Stimulated activated CD8-positive, alpha-beta memory T cell treated with anti-CD3 and anti-CD28 coated beads, Interleukin-4, amount 100 ng/mL, for 24 hours (primary cell): Measurements from ENCODE around the gene TGDS.

Experiments
- DNase-seq: peaks from one replicate; pipeline ENCODE4 v3.0.0-alpha.2; 2020; ENCODE audit warnings: low read depth

Gene TGDS

GRCh38 chr13:94599877-94600276 lies 3.9 kb upstream of the TGDS start:
- no peak for DNase-seq

GRCh38 chr13:94598281-94598680 lies 2.3 kb upstream of the TGDS start:
- DNase-seq, result no peak

DNA sequence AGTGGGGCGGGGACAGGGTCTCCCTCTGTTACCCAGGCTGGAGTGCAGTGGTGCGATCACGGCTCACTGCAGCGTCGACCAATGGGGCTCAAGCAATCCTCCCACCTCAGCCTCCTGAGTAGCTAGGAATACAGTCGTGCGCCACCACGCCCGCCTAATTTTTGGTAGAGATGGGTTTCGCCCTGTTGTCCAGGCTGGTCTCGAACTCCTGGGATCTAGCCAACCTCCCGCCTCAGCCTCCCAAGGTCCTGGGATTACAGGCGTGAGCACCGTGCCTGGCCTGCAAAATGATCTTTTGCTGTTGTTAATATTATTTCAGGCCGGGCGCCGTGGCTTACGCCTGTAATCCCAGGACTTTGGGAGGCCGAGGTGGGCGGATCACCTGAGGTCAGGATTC lies 621 bp upstream of the TGDS start:
- no peak for DNase-seq

DNA sequence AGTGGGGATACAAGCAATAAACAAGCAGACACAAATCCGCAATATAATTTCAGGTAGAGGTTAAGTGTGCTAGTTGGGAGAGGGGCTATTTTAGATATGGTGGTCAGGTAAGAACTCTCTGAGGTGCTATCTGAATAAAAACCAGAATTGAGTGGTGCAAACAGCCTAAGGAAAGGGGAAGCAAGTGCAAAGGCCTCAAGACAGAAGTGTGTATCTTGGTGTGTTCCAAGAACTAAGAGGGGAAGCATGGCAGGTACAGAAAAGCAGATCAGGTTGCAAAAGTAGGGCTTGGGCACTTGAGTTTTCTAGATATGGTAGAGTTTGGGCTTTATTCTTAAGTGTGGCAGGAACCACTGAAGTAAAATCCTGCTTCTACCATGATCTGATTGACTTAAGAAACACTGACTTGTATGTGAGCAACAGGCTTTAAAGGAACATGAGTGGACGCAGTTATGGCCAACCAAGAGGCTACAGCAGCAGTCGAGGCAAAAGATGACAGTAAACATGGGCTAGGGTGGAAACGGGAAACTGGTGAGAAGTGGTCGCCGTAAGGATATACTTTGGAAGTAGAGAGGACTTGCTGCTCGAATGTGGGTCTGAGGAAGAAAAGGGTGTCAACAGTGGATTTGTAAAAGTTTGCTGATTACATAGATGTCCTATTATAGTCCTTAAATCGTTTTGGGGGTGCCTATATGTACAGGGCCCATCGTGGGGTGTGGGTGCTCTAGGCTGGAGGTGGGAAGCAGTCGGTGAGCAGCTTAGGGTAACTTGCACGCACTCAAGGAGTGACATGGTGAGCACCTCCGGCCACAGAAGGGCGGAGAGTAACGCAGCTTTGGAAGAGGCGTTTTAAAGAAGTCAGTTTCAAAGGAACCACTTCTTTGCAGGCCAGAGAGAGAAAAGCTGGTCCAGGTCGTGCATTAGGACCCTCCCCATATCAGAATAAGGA lies 677 bp downstream of the TGDS start:
- peak; percentile 16 for DNase-seq

GRCh38 chr13:94590744-94591143 lies 5.2 kb downstream of the TGDS start:
- DNase-seq, result no peak

- DNase-seq, result no peak
Measured at GRCh38 chr13:94588541-94588940, 7.4 kb downstream of the TGDS start.

- DNase-seq, result no peak
Measured at GRCh38 chr13:94586371-94586770, 9.6 kb downstream of the TGDS start.

DNA sequence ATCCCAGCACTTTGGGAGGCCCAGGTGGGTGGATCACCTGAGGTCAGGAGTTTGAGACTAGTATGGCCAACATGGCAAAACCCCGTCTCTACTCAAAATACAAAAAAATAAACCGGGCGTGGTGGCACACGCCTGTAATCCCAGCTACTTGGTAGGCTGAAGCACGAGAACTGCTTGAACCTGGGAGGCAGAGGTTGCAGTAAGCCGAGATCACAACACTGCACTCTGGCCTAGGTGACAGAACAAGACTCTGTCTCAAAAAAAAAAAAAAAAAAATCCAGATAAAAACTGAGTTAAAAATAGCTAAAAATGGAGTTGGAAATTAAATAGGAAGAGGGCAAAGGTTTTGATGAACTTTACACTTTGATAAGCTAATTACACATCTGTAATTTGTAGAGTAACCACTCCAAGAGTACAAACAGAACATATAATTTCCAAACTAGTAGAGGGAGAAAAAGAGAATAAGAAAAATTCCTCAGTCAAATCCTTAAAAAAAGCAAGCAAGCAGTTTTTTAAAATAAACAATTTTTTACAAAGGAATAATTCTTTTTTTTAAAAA lies 10.3 kb downstream of the TGDS start:
- no peak for DNase-seq

GRCh38 chr13:94583926-94584325 lies 12.0 kb downstream of the TGDS start:
- DNase-seq, result no peak

GRCh38 chr13:94579063-94579462 lies 16.9 kb downstream of the TGDS start:
- no peak for DNase-seq

GRCh38 chr13:94569615-94570014 lies 26.3 kb downstream of the TGDS start:
- no peak for DNase-seq

- no peak for DNase-seq
Measured at GRCh38 chr13:94568443-94568842, 27.5 kb downstream of the TGDS start.

- no peak for DNase-seq
Measured at GRCh38 chr13:94567581-94567980, 28.4 kb downstream of the TGDS start.

GRCh38 chr13:94561126-94561525 lies 34.8 kb downstream of the TGDS start:
- no peak for DNase-seq

DNA sequence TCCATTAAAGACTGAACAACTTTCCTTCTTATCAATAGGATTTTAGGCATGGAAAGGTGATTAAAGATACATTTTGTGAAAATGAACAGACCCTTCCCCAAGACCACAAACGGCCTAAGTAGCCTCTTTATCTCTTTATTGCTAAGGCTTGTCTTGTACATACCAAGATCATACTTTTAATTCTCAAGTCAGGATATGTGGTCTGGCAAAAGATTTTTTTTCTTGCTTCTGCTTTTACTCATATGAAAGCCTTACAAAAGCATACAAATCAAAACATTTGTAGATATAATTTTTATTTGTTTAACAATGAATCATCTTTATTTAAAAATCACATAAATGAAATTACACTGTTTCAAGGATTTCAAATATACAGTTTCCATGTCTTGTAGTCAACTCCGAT lies 35.8 kb downstream of the TGDS start:
- no peak for DNase-seq

DNA sequence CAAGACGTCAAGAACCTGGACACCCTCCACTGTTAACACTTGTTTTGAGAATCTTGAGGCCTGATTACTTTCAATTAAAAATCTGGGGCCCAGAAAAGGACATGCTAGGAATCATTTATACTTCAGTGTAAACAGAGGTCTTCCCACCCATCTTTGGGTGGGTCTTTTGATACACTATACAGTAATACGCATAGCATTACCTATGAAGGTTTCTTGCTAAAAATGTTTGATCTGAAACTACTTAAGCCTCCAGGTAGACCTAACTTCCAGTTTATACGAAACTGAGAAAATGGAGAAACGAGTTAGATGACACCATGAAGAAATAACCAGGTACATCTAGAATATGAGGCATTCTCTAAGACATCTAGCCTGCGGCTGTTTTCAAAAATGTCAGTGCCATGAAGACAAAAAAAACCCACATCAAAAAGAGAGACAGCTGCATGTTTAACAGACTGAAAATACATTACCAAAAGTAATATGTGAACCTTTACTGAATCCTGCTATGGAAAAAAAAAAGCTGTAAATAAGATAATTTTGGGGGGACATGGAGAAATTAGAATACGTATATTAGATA lies 36.6 kb downstream of the TGDS start:
- DNase-seq, result no peak

- DNase-seq, result no peak
Measured at GRCh38 chr13:94558716-94559115, 37.2 kb downstream of the TGDS start.

- DNase-seq, result no peak
Measured at GRCh38 chr13:94557684-94558235, 38.2 kb downstream of the TGDS start.

- DNase-seq, result no peak
Measured at GRCh38 chr13:94556621-94557020, 39.3 kb downstream of the TGDS start.

DNA sequence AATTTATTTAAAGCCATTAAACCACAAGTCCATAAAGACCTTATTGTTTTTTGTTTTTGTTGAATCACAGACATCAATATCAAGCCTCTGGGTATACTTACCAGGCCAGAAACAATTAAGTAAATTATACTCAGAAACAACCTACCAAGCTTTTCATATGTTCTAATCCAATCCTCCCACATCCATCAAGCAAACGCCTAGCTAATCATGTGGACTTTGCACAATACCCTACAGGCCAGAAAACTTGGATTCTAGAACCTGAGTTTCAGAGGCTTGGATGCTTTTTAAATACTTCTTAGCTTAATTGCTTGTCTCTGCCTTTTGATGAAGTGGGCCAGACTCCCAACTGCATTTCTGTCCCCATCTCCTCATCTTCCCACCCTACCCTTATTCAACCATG lies 39.9 kb downstream of the TGDS start:
- DNase-seq, result no peak

GRCh38 chr13:94553766-94554165 lies 42.2 kb downstream of the TGDS start:
- no peak for DNase-seq

DNA sequence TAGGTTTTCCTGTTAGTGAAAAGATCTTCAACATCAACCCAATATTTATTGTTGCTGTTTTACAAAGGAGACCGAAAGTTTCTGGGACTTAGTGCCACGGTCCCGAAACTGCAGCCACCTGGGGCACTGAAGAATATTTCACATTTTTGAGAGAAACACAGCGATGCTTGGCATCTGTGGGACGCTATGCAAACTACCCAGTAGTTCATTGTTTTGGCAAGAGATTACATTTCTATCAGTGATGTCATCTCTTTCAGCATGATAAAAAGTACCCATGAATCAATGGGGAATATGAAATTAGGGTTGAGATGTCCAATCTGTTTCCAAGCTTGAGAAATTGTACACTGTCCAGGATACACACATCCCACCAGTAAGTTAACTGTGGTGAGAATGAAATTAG lies 43.9 kb downstream of the TGDS start:
- DNase-seq, result no peak
